Neural crest cell (in vitro differentiated cells): ENCODE measurements around the gene COL11A1. TPM values are rescaled to one million over a fixed set of nuclear protein-coding genes. Genes with fewer than 3 reads are reported as not detected.
"Not testable (repeated sequence)": the region's sequence is repeated elsewhere in the genome, so short reads cannot be mapped to it uniquely, and the experiment has no call there.

Experiments used
- DNase-seq: peaks from one replicate; pipeline ENCODE4 v3.0.0; 2021; ENCODE audit warnings: low read depth, mixed read lengths, low spot score
- H3K27ac Mint-ChIP-seq: one replicate; pipeline ENCODE4 v1.8.0; 2021; ENCODE audit warnings: mild to moderate bottlenecking, mixed read lengths; ENCODE audit not compliant: unreplicated experiment
- H3K27me3 Mint-ChIP-seq: 2 replicates; pipeline ENCODE4 v1.8.0; 2021; ENCODE audit warnings: low read depth, mild to moderate bottlenecking, mixed read lengths
- H3K36me3 Mint-ChIP-seq: 2 replicates; pipeline ENCODE4 v1.8.0; 2021; ENCODE audit warnings: low read depth, mild to moderate bottlenecking, mixed read lengths
- H3K4me1 Mint-ChIP-seq: 2 replicates; pipeline ENCODE4 v1.8.0; 2021; ENCODE audit warnings: mixed read lengths
- H3K4me3 Mint-ChIP-seq: one replicate; pipeline ENCODE4 v1.8.0; 2021; ENCODE audit warnings: mild to moderate bottlenecking, mixed read lengths
- H3K9me3 Mint-ChIP-seq: 2 replicates; pipeline ENCODE4 v1.8.0; 2021; ENCODE audit warnings: mixed read lengths
- CTCF ChIP-seq: fragments of 200-600 bp; sonication (generic); conservative IDR thresholded peaks from 2 replicates; pipeline ENCODE4 v1.5.0; 2021; ENCODE audit warnings: antibody characterized with exemption, mild to moderate bottlenecking
- total RNA-seq: library from RNA; stranded (reverse); gene quantifications from 2 replicates; pipeline ENCODE4 v1.2.1, GENCODE V29; 2021

COL11A1 gene
- total RNA-seq, 1 donor from 2014 or later = 25.1 TPM

GRCh38 chr1:103058391-103058790 is 49.9 kb downstream of the COL11A1 start:
- Mint-ChIP-seq H3K27me3 (no peaks in the 10 kb centered on the region), H3K4me3 (no peak overlapping the region), H3K27ac (no peak overlapping the region), H3K4me1 (peaks cover 4% of the 10 kb centered on the region), H3K9me3 (peaks cover 6% of the 10 kb centered on the region), H3K36me3 (no peaks in the 10 kb centered on the region)
- DNase-seq = no peak
- no peak for TF ChIP-seq CTCF

DNA sequence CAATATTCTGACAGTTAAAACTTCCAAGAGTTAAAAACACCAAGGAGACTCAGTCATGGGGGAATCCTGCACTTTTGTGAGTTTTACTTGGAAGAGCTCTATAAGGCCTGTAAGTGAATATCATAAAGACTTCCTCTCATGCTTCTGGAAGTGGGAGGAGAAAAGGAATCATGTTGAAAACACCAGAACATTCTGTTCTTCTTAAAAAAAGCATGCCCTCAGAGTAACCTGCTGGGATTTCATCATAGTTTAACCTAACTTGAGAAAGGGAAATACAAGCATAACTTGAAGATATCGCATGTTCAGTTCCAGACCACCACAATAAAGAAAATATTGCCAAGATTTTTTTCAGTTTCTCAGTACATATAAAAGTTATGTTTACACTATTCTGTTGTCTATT is 51.9 kb downstream of the COL11A1 start:
- Mint-ChIP-seq H3K9me3 (peaks cover 8% of the 10 kb centered on the region), H3K4me1 (peaks cover 4% of the 10 kb centered on the region), H3K4me3 (no peak overlapping the region), H3K36me3 (peaks cover 6% of the 10 kb centered on the region), H3K27me3 (no peaks in the 10 kb centered on the region), H3K27ac (no peak overlapping the region)
- TF ChIP-seq CTCF = no peak
- DNase-seq = no peak

DNA sequence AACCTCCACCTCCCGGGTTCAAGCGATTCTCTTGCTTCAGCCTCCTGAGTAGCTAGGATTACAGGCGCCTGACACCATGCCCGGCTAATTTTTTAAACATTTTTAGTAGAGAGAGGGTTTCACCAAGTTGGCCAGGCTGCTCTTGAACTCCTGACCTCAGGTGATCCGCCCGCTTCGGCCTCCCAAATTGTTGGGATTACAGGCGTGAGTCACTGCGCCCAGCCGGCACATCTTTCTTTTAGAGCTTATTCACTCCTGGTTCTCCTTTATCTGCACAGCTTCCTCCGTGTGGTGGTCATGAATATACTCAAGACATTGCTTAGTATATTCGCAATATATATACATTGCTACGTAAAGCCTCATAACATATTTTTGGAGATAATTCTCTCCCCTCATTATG is 80.2 kb downstream of the COL11A1 start:
- not testable (repeated sequence) for H3K27me3 Mint-ChIP-seq, DNase-seq, H3K9me3 Mint-ChIP-seq, H3K27ac Mint-ChIP-seq, H3K4me1 Mint-ChIP-seq, H3K4me3 Mint-ChIP-seq, H3K36me3 Mint-ChIP-seq

DNA sequence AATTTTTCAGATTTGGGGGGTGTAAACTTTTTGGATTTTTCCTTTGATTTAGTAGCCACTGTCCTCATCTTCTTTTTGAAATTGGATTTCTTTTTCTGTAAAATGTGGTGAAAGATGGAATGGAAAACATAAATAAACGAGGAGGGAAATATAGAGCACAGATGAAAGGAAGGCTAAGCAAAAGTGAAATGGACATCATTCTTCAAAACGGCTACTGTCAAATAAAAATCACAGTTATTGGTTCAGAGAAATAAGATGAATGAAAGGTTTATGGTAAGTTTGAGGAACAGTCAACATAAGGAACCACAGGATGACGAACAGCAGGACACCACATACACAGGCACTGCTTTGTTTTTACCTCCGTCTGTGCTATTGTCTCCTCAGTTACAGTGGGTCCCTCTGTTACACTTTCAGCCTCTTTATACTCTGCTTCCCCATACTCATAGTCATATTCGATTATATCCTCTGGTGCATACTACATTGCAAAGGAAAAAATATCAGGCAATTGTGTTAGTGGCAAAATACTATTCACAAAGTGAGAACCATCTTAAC is 82.4 kb downstream of the COL11A1 start:
- Mint-ChIP-seq H3K4me3 (no peak overlapping the region), H3K27ac (no peak overlapping the region), H3K27me3 (no peaks in the 10 kb centered on the region), H3K9me3 (no peaks in the 10 kb centered on the region), H3K4me1 (peaks cover 8% of the 10 kb centered on the region), H3K36me3 (peaks cover 9% of the 10 kb centered on the region)
- no peak for TF ChIP-seq CTCF
- no peak for DNase-seq

- H3K4me1 Mint-ChIP-seq = peaks cover 8% of the 10 kb centered on the region
- no peak for DNase-seq
- H3K27ac Mint-ChIP-seq = no peak overlapping the region
- H3K27me3 Mint-ChIP-seq = no peaks in the 10 kb centered on the region
- peaks cover 9% of the 10 kb centered on the region for H3K36me3 Mint-ChIP-seq
- H3K9me3 Mint-ChIP-seq = no peaks in the 10 kb centered on the region
- TF ChIP-seq CTCF = no peak
- H3K4me3 Mint-ChIP-seq = no peak overlapping the region
Measured at GRCh38 chr1:103024051-103024450, 84.3 kb downstream of the COL11A1 start.

GRCh38 chr1:103002005-103002404 is 106.3 kb downstream of the COL11A1 start:
- no peaks in the 10 kb centered on the region for H3K4me1 Mint-ChIP-seq
- H3K27me3 Mint-ChIP-seq = no peaks in the 10 kb centered on the region
- H3K27ac Mint-ChIP-seq = no peak overlapping the region
- DNase-seq = no peak
- H3K4me3 Mint-ChIP-seq = no peak overlapping the region
- TF ChIP-seq CTCF = no peak
- H3K9me3 Mint-ChIP-seq = peaks cover 2% of the 10 kb centered on the region
- H3K36me3 Mint-ChIP-seq = no peaks in the 10 kb centered on the region
